Activated CD8-positive, alpha-beta memory T cell treated with anti-CD3 and anti-CD28 coated beads for 36 hours (primary cell): ENCODE data around the gene CBR4. TPM values are rescaled to one million over a fixed set of nuclear protein-coding genes. Genes with fewer than 3 reads are reported as not detected.

Experiments used
- CTCF ChIA-PET: fragments of 350-600 bp; sonication (Branson Sonifier 250); formaldehyde crosslinking; loops from one replicate; lab custom pipeline; 2021; ENCODE audit warnings: antibody characterized with exemption; lab: Charles Lee
- POLR2A ChIA-PET: fragments of 350-600 bp; sonication (Branson Sonifier 250); formaldehyde crosslinking; loops from one replicate; lab custom pipeline; 2021; ENCODE audit warnings: antibody characterized with exemption; lab: Charles Lee
- total RNA-seq, 2 experiments: library from RNA; stranded (reverse); gene quantifications; one replicate each; pipeline ENCODE4 v1.2.3, GENCODE V29; 2021

CBR4 gene
- total RNA-seq: 10 to 100 TPM; 14.1 to 18.1 TPM

DNA sequence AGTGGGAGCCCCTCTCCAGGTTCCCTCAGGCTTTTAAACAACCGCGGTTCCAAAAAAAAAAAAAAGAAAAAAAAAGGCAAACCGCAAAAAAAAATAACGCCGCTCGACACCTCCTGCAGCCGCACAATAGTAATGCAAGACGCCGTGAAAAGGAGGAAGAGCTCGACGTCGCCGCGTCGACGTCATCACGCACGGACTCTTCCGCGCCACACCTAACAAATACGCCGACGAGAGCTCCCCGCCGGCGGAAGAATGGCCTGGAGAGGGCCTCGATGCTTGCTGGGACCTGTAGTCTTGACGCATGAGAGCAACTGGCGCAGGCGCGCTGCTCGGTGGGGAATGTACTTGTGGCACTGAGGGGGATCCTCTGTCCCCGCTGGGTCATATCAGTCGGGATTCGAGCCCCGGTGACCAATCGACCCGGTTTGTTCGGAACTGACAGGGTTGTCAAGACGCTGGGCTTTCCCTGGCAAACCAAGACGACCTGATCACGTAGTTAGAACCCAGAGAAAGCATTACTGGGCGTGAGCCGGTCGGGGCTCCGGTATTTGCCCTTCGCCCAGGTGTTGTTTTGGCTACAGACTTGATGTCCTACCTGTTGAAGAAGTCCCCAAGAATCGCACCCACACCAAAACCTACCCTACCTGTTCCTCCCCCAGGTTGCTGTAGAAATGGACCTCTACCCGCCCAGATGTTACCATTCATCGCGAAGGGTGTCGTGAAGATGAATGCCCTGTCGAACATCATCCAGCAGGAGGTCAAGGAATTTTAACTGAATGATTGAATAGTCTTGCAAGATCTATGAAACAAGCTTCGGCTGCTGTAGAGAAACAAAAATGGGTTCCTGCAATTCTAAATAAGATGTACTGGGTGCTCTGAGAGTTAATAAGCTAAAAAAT lies at the start of gene CBR4:
CBR4 (minus strand) TSS at position 131 of the 899 bp plus-strand sequence. CDS start 166 bp downstream, outside the sequence.
- POLR2A ChIA-PET: interaction anchor here (0.6 to 0.9 kb wide), 8 partner anchors 18 to 794 kb away, joined by 3 to 9 read pairs (median 4); no protein-coding TSS in a partner anchor
- CTCF ChIA-PET: interaction anchor here (0.7 to 1.3 kb wide), 3 partner anchors 14 to 500 kb away, joined by 3 to 4 read pairs (median 3); no protein-coding TSS in a partner anchor

GRCh38 chr4:169059306-169060211 lies 49.5 kb upstream of the CBR4 start:
- ChIA-PET CTCF (no interaction called here), POLR2A (no interaction called here)

DNA sequence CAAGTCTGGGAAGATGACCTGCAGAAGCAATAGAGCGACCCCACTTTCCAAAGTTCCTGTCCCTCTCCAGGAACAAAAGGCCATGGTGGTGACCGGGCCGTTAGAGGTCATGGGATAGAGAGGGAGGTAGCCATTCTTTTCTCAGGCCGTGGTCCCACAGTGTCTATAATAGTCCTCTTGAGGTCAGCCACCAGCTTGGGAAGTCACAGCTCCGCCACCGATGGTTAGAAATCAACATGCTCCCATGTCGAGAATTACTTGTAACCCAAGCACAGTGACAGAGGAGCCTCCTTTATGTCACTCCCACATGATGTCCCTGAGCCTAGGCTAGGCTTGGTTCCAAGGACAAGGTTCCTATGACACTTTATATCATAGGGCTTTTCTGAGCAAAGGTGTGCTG lies 48.3 kb upstream of the CBR4 start:
- ChIA-PET CTCF (no interaction called here), POLR2A (no interaction called here)

DNA sequence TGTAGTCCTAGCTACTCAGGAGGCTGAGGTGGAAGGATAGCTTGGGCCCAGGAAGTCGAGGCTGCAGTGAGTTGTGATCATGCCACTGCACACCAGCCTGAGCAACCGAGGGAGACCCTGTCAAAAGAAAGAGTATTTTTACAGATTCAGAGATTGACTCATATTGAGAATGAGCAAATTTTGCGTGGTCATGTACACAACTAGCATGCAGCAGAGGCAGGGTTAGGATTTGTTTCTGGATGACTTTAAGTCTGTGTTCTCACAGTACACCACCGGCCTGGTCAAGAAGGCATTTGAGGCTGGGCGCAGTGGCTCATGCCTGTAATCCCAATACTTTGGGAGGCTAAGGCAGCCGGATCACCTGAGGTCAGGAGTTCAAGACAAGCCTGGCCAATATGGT lies 44.8 kb upstream of the CBR4 start:
- CTCF ChIA-PET: no interaction called here
- POLR2A ChIA-PET: no interaction called here

DNA sequence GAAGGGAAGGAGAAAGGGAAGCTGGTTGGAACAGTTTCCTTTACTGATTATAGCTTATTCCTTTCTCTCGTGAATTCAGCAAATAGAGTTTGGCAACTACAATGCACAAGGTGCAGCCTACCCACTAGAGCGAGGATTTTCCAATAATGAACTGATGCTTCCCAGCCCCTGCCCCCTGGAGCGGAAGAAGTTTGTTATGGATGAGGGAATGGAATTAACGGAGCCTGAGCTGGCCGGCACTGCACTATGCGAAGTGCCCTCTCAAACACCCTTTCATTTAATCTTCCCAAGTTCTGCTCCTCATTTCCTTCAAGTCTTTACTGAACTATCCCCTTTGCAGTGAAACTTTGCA lies 42.5 kb upstream of the CBR4 start:
- ChIA-PET POLR2A (no interaction called here), CTCF (interaction anchor here (0.6 kb wide), 1 partner anchor 131 kb away, joined by 3 read pairs; no protein-coding TSS in a partner anchor)

- ChIA-PET POLR2A (no interaction called here), CTCF (interaction anchor here (0.6 kb wide), 1 partner anchor 131 kb away, joined by 3 read pairs; no protein-coding TSS in a partner anchor)
Measured at GRCh38 chr4:169051761-169052593, 41.9 kb upstream of the CBR4 start.

DNA sequence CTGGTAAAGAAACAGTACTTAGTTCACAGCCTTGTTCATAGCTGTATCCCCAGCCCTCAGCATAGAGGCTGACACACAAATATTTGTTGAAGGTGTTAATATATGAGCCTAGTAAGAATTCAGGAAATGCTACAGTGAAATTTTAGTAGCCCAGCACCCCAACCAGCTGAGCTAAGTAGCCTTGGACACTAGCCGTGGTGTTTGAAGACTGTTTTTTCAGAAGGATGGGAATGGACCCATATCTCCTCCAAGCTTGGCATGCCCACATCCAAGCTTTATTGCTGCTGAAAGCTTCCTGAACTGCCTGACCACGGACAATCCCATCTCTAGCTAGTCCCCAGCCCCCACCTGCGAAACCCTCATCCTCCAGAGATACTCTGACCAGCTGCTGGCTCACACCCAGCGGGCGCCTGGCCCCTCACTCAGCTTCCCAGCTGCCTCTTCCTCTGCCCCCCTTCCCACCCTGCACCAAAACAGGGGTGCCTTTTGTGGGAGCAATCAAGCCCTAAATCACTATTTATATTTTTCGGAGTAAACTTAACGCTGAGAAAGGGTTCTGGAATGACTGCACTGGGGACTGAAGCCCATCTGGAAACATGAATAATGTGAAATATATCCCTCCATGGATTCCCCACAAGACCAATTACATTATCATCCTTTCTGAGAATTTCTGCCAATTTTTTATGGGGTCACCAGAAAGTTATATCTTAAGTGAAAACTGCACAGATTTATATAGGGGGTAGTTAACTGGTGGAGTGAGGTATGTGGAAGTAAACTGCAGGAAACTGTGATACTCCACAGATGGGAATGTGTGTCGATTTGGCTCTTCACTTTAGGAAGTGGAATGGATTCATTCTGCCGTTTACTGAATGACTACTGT lies 41.1 kb upstream of the CBR4 start:
- ChIA-PET POLR2A (no interaction called here), CTCF (no interaction called here)

DNA sequence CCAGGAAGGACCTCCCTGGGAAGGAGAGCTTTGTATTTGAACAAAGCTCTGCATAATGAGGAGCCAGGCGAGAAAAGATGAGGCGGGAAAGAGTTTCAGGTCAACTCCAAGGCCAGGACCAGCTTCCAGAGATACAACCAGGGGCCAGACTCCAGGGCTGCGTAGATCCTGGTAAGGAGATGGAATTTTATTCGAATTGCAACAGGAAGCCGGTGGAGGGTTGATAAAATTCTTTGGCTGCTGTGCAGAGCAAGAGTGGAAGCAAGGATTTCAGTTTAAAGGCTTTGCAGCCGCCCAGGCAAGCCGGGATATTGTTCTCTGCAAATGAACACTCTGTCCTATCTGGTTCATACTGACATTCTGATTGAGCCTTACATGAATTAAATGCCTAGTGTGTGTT lies 40.2 kb upstream of the CBR4 start:
- ChIA-PET POLR2A (no interaction called here), CTCF (no interaction called here)

GRCh38 chr4:169048868-169049414 lies 38.9 kb upstream of the CBR4 start:
- POLR2A ChIA-PET: no interaction called here
- CTCF ChIA-PET: no interaction called here

DNA sequence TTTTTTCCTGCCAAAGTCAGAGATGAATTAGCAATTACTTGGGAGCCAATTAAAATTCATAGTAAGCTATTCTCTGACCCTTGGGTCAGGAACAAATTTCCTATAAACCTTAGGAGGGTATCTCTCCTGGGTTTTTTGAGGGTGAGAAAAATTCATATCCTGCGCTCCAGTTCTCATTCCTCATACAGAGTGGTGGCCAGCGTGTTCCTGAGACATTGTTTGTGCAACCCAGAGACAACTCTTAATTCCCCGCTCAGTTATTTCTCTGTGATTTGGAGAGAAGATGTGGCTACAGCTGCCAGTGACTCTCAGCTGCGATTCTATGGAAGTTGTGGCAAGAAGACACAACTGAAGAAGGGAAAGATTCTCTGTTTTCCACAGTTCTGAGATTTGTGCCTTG lies 37.9 kb upstream of the CBR4 start:
- CTCF ChIA-PET: no interaction called here
- POLR2A ChIA-PET: no interaction called here

GRCh38 chr4:169045862-169046584 lies 36.0 kb upstream of the CBR4 start:
- ChIA-PET CTCF (interaction anchor here (1.6 kb wide), 1 partner anchor 122 kb away, joined by 3 read pairs; no protein-coding TSS in a partner anchor), POLR2A (no interaction called here)

DNA sequence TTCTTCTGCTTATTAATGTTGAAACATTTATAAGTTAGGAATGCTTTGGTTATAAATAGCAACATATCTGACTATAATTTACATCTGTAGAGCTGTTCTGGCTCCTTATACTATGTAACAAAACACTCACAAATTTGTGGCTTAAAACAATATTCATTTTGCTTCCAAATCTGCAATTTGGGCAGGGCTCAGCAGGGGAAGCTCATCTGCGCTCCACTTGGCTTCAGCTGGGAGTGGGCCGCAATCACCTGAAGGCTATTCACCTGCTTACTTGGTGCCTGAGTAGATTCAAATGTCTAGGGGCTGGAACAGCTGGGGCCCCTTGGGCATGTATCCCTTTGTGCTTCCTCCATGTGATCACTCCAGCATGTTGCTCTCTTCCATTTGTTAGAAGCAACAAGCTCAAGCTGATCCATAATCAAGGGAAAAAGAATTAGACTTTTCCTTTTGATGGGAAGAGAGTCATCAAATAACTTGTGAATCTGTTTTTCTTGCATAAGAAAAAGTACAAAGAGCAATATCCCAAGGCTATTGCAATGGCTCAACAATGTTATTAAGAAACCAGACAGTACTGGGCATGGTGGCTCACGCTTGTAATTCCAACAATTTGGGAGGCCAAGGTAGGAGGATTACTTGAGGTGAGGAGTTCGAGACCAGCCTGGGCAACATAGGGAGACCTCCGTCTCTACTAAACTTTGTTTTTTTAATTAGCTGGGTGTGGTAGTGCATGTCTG lies 34.8 kb upstream of the CBR4 start:
- CTCF ChIA-PET: interaction anchor here (1.6 kb wide), 1 partner anchor 121 kb away, joined by 3 read pairs; no protein-coding TSS in a partner anchor

GRCh38 chr4:169042608-169043007 lies 32.6 kb upstream of the CBR4 start:
- POLR2A ChIA-PET: no interaction called here
- CTCF ChIA-PET: no interaction called here

More for the DNA sequence above, 34.8 kb upstream of the CBR4 start:
- POLR2A ChIA-PET: no interaction called here

DNA sequence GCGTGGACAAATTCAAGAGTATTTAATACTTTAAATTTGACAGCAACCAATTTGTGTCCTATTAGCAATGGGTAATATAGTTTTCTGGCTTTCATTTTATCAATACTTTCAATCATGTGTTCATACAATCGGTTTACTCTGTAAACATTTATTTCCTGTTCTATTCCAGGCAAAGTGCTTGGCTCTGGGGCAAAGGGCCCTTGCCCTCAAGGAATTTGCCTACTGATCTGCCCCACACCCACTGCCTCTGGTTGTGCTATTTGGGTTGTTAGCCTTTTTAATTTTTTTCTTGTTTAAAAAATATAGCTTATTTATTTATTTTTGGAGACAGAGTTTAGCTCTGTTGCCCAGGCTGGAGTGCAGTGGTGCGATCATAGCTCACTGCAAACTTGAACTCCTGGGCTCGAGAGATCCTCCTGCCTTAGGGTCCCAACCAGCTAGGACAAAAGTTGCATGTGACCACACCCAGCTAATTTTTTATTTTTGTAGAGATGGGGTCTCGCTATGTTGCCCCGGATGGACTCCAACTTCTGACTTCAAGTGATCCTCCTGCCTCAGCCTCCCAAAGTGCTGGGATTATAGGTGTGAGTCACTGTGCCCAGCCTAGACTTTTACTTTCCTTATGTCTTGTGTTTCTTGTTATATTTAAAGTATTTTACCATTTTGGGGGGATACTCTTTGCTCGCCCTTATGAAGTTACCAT lies 30.7 kb upstream of the CBR4 start:
- POLR2A ChIA-PET: no interaction called here
- CTCF ChIA-PET: no interaction called here

GRCh38 chr4:169039251-169039954 lies 29.3 kb upstream of the CBR4 start:
- POLR2A ChIA-PET: no interaction called here
- CTCF ChIA-PET: interaction anchor here (0.6 kb wide), 1 partner anchor 96 kb away, joined by 4 read pairs; no protein-coding TSS in a partner anchor
